Adipocyte (in vitro differentiated cells): ENCODE data around the gene ANKS3.
A peak's percentile ranks its signal among the peaks of the same experiment; 100 is the strongest.

Experiments used
- DNase-seq: peaks from one replicate; pipeline ENCODE4 v3.0.0-alpha.2; 2015; ENCODE audit warnings: low read depth
- H3K27me3 ChIP-seq: replicated peaks from 2 replicates; pipeline ENCODE4 v1.7.0; 2013; ENCODE audit warnings: mild to moderate bottlenecking, low read length, moderate library complexity; ENCODE audit not compliant: control insufficient read depth, insufficient read depth
- H3K36me3 ChIP-seq: 2 replicates; pipeline ENCODE4 v1.7.0; 2013; ENCODE audit warnings: low read length, mild to moderate bottlenecking, moderate library complexity; ENCODE audit not compliant: control insufficient read depth, insufficient read depth, severe bottlenecking
- H3K4me1 ChIP-seq: 2 replicates; pipeline ENCODE4 v1.7.0; 2013; ENCODE audit warnings: mild to moderate bottlenecking, low read length, moderate library complexity; ENCODE audit not compliant: control insufficient read depth, insufficient read depth
- H3K4me3 ChIP-seq: 2 replicates; pipeline ENCODE4 v1.7.0; 2013; ENCODE audit warnings: mild to moderate bottlenecking, low read length, moderate library complexity
- H3K9ac ChIP-seq: 2 replicates; pipeline ENCODE4 v1.7.0; 2013; ENCODE audit warnings: mild to moderate bottlenecking, low read length, moderate library complexity
- H3K9me3 ChIP-seq: 2 replicates; pipeline ENCODE4 v1.7.0; 2013; ENCODE audit warnings: mild to moderate bottlenecking, low read length, moderate library complexity; ENCODE audit not compliant: control insufficient read depth

Gene ANKS3

GRCh38 chr16:4700380-4700996, 33.6 kb downstream of the ANKS3 start:
- no peak for DNase-seq
- Histone ChIP-seq H3K9ac (no peak overlapping the region), H3K9me3 (no peaks in the 10 kb centered on the region), H3K27me3 (no peaks in the 10 kb centered on the region), H3K36me3 (peaks cover 72% of the 10 kb centered on the region), H3K4me1 (peaks cover 7% of the 10 kb centered on the region), H3K4me3 (no peak overlapping the region)

DNA sequence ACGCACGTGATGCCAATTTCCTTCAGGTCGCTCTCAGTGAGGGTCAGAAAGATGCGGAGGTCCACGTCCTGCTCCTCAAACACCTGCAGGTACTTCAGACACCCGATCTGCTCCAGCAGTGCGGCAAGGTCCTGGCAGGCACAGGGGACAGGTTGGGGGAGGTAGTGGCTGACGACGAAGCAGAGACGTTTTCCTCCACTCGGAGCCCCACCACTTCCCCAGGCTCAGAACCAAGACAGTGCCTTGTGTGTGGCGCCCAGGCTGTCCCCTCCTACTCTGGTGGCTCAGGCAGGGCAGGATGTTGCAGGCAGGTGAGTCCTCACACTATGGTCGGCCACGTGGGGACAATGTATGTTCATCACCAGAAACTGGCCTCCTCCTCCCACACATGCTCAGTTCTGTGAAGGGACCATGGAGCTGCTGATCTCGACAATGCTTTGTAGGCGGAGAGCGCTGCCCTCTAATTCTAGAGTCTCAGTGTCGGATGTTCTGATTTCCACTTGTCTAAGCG, 35.0 kb downstream of the ANKS3 start:
- Histone ChIP-seq H3K4me1 (peaks cover 16% of the 10 kb centered on the region), H3K9ac (no peak overlapping the region), H3K36me3 (peaks cover 64% of the 10 kb centered on the region), H3K4me3 (no peak overlapping the region), H3K9me3 (no peaks in the 10 kb centered on the region), H3K27me3 (no peaks in the 10 kb centered on the region)
- no peak for DNase-seq

DNA sequence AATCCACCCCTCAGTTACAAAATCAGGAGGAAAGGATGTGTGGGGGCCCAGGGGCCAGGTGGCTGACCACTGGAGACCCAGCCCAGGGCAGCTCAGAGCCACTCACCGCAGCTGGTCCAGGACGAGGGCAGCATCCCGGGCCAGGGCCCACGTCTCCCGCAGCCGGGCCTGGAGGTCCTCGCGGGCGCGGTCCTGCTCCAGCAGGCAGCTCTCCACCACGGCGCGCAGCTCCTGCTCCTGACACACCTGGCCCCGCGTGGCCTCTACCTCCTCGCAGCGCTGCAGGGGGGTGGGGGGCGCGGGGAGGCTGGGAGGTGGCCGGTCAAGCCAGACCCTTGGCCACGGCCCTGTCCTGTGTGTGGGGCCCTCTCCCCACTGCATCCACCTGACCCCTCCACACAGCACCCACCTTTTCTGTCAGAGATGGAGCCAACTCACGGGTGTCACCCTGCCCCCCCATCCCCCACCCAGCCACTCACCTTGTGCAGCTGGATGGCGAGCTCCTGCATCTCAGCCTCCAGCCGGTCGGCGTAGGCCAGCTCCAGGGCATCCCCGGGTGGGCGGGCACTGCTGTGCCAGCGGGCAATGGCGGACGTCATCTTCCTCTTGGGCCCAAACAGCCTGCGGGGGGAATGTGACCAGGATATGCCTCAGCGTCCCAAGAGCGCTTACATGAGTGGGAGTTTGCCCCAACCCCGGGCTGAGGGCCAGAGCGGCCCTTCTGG, 35.6 kb downstream of the ANKS3 start:
- Histone ChIP-seq H3K4me3 (no peak overlapping the region), H3K4me1 (peaks cover 16% of the 10 kb centered on the region), H3K27me3 (no peaks in the 10 kb centered on the region), H3K9ac (no peak overlapping the region), H3K9me3 (no peaks in the 10 kb centered on the region), H3K36me3 (peaks cover 60% of the 10 kb centered on the region)
- no peak for DNase-seq

- Histone ChIP-seq H3K9me3 (no peaks in the 10 kb centered on the region), H3K4me1 (peaks cover 19% of the 10 kb centered on the region), H3K36me3 (peaks cover 58% of the 10 kb centered on the region), H3K27me3 (no peaks in the 10 kb centered on the region), H3K9ac (no peak overlapping the region), H3K4me3 (no peak overlapping the region)
- DNase-seq: no peak
Measured at GRCh38 chr16:4697848-4698291, 36.2 kb downstream of the ANKS3 start.

DNA sequence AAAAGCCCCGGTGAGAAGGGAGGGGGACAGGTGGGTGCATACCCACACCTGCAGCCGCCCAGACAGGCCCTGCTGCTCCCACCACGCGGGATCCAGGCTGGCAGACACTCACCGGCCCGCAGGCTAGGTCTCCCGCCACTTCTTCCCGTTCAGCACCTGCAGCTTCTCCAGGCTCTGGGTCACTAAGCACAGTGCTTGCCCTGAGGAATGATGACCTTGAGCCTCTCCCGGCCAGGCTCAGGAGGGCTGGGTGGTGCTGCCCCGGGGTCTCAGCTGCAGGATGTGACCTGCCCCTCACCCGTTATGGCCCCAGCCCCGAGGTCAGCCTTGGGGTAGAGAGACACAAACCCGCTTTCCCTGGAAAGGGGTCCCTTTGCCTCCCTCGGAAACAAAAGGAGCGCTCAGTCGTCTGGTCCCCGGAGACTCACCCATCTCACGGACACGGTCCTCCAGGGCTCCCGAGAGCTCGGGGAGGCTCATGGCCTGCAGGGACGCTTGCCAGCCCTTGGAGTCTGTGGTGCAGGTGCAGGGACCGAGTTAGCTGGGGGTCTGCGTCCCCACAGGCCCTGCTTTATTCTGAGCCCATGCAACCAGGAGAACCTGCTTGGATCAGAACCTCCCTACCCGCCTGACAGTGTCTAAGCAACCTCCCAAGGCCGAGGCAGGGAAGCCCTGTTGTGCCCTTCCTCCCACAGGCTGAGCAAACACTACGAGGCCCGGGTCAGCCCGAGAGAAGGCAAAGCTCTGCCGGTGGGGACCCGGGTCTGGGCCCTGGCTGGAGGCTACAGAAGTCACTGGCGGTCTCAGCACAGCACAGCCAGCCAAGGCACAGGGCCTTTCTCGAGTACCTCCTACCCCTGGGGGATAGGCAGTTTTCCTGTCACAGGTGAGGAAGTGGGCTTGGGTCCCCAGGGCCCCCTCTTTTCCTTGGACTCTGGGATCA, 36.9 kb downstream of the ANKS3 start:
- Histone ChIP-seq H3K9me3 (no peaks in the 10 kb centered on the region), H3K9ac (no peak overlapping the region), H3K36me3 (peaks cover 52% of the 10 kb centered on the region), H3K4me1 (peaks cover 25% of the 10 kb centered on the region), H3K4me3 (no peak overlapping the region), H3K27me3 (no peaks in the 10 kb centered on the region)
- no peak for DNase-seq

DNA sequence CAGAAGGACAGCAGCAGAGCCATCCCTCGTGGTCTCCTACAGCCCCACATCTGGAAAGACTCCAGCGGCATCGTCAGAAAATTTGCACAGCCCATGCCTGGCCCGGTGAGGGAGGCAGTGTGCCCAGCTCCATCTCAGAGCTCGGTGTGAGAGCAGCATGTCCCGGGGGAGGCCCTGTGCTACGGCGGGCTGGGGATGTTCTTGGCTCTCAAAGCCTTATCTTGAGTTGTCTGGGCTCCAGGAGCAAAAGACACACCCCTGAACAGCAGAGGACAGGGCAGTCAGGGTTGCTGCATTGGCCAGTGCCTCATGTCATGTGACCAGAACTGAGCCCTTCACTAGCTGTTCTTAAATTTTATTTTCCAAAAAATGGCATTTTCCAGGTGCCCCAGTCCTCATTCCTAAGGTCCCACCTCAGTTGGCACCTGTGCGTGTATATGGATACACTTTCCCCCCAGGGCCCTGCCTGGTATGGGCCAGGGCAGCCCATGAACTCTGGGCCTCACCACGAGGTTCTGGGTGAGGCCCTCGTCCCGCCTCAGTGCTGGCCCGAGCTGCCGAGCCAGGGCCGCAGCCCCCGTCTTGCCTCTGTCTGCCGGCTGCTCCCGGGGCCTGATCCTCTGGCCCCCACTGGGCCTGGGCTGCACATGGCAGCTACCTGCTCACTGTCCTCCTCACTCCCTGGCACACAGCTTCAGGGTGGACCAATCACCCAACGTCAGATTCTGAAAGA, 37.7 kb downstream of the ANKS3 start:
- H3K9me3 ChIP-seq: no peaks in the 10 kb centered on the region
- DNase-seq: no peak
- H3K36me3 ChIP-seq: peaks cover 44% of the 10 kb centered on the region
- H3K9ac ChIP-seq: peak overlapping the region; percentile 19
- H3K27me3 ChIP-seq: no peaks in the 10 kb centered on the region
- no peak overlapping the region for H3K4me3 ChIP-seq
- peaks cover 26% of the 10 kb centered on the region for H3K4me1 ChIP-seq

GRCh38 chr16:4695473-4696171, 38.4 kb downstream of the ANKS3 start:
- Histone ChIP-seq H3K4me1 (peaks cover 26% of the 10 kb centered on the region), H3K36me3 (peaks cover 39% of the 10 kb centered on the region), H3K9me3 (no peaks in the 10 kb centered on the region), H3K9ac (peak overlapping the region; percentile 28), H3K27me3 (no peaks in the 10 kb centered on the region), H3K4me3 (no peak overlapping the region)
- no peak for DNase-seq

GRCh38 chr16:4694642-4695451, 39.2 kb downstream of the ANKS3 start:
- no peaks in the 10 kb centered on the region for H3K27me3 ChIP-seq
- DNase-seq: no peak
- peaks cover 26% of the 10 kb centered on the region for H3K4me1 ChIP-seq
- peak overlapping the region; percentile 28 for H3K9ac ChIP-seq
- H3K9me3 ChIP-seq: no peaks in the 10 kb centered on the region
- no peak overlapping the region for H3K4me3 ChIP-seq
- peaks cover 37% of the 10 kb centered on the region for H3K36me3 ChIP-seq

- H3K4me3 ChIP-seq: peak overlapping the region; percentile 91
- peak overlapping the region; percentile 92 for H3K9ac ChIP-seq
- H3K27me3 ChIP-seq: no peaks in the 10 kb centered on the region
- peaks cover 26% of the 10 kb centered on the region for H3K4me1 ChIP-seq
- H3K9me3 ChIP-seq: no peaks in the 10 kb centered on the region
- peaks cover 33% of the 10 kb centered on the region for H3K36me3 ChIP-seq
- peak; percentile 69 for DNase-seq
Measured at GRCh38 chr16:4693956-4694641, 40.0 kb downstream of the ANKS3 start.
